Activated naive CD4-positive, alpha-beta T cell treated with anti-CD3 and anti-CD28 coated beads for 36 hours (primary cell): ENCODE results near the gene SLC37A1. TPM values are rescaled to one million over a fixed set of nuclear protein-coding genes. Genes with fewer than 3 reads are reported as not detected.
A peak's percentile ranks its signal among the peaks of the same experiment; 100 is the strongest.

ENCODE experiments used
- CTCF ChIA-PET: fragments of 350-600 bp; sonication (Branson Sonifier 250); formaldehyde crosslinking; loops from one replicate; lab custom pipeline; 2021; ENCODE audit warnings: antibody characterized with exemption; lab: Charles Lee
- DNase-seq: peaks from one replicate; pipeline ENCODE4 v3.0.0-alpha.2; 2020
- H3K27ac Mint-ChIP-seq: one replicate; pipeline ENCODE4 v1.8.0; 2021; ENCODE audit warnings: mild to moderate bottlenecking, mixed read lengths
- H3K27me3 Mint-ChIP-seq: one replicate; pipeline ENCODE4 v1.8.0; 2021; ENCODE audit warnings: low read depth, mixed read lengths
- H3K36me3 Mint-ChIP-seq: one replicate; pipeline ENCODE4 v1.8.0; 2021; ENCODE audit warnings: low read depth, mixed read lengths
- H3K4me1 Mint-ChIP-seq: one replicate; pipeline ENCODE4 v1.8.0; 2021; ENCODE audit warnings: low read depth, mixed read lengths
- H3K4me3 Mint-ChIP-seq: one replicate; pipeline ENCODE4 v1.8.0; 2021; ENCODE audit warnings: mild to moderate bottlenecking, moderate library complexity, mixed read lengths
- H3K9me3 Mint-ChIP-seq: one replicate; pipeline ENCODE4 v1.8.0; 2021; ENCODE audit warnings: mixed read lengths
- intact Hi-C: fragments of 100-400 bp; cut with micrococcal nuclease; formaldehyde crosslinking; loops from one replicate; pipeline ENCODE4 v1.15.1; 2023
- total RNA-seq, 2 experiments: library from RNA; stranded (reverse); gene quantifications; one replicate each; pipeline ENCODE4 v1.2.3, GENCODE V29; 2021

Gene SLC37A1
- total RNA-seq, 2 experiments from 2014 or later = 18.4 to 18.7 TPM

DNA sequence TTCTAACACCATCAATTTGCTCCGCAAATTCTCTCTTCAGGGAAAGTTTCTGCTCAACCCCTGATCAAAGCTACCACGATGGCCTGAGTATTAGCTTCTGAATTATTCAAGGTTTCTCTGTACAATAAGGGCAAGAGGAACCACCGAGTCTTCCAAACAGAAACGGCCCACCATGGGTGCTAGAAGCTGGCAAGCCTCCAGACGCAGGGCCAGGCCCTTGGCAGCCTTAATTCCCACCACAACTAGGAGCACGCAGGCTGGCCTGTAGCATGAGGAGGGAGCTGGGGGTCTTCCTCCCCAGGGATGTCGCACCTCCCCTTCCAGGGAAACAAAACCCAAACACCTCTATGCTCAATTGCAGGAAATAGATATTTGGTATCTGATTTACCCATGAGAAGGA, 28.7 kb upstream of the SLC37A1 start:
- no peak overlapping the region for H3K27ac Mint-ChIP-seq
- H3K36me3 Mint-ChIP-seq = no peaks in the 10 kb centered on the region
- H3K4me1 Mint-ChIP-seq = no peaks in the 10 kb centered on the region
- peaks cover 2% of the 10 kb centered on the region for H3K27me3 Mint-ChIP-seq
- intact Hi-C loops = no loop called here
- CTCF ChIA-PET = no interaction called here
- no peak for DNase-seq
- no peaks in the 10 kb centered on the region for H3K9me3 Mint-ChIP-seq
- H3K4me3 Mint-ChIP-seq = no peak overlapping the region

DNA sequence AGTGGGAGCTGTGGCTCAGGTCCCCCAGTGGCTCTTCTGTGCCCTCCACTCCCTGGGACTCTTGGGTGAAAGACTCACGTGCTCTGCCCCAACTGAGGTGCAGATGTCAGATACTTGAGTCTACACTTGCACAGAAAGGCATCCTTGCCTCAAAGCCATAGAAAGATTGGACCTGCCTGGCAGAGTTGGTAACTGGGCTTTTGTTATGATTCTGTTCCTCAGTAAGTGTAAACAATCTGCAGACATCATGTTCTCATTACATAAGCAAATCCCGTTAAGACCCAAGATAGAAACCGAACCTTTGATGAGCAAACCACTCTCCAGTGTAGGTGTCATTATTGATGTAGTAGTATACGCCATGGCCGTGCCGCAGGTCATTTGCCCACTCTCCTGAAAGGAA, 27.6 kb upstream of the SLC37A1 start:
- intact Hi-C loops = no loop called here
- no peak for DNase-seq
- H3K36me3 Mint-ChIP-seq = no peaks in the 10 kb centered on the region
- H3K9me3 Mint-ChIP-seq = no peaks in the 10 kb centered on the region
- H3K27me3 Mint-ChIP-seq = peaks cover 2% of the 10 kb centered on the region
- H3K4me3 Mint-ChIP-seq = no peak overlapping the region
- no peaks in the 10 kb centered on the region for H3K4me1 Mint-ChIP-seq
- H3K27ac Mint-ChIP-seq = no peak overlapping the region
- CTCF ChIA-PET = interaction anchor here (1.8 kb wide), 1 partner anchor 125 kb away, joined by 3 read pairs; no protein-coding TSS in a partner anchor

DNA sequence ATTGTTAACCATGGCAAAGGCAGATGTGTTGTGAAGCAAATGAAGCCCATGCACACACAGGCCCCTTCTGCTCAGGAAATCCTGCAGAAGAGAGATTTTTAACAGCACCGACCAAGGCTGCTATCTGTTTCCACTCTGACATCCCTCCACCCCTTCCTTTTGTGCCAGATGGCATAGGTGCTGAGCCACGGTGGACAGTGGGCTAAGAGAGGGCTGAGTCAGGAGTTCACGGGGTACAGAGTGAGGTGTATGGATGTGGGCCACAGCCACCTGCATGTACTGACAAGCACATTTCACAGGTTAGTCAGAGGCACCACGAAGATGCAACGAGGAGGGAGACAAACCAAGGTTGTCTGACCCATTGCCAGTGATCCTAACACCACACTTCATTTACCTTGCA, 27.1 kb upstream of the SLC37A1 start:
- CTCF ChIA-PET = interaction anchor here (0.9 to 1.8 kb wide), 2 partner anchors 19 to 126 kb away, joined by 3 to 4 read pairs; no protein-coding TSS in a partner anchor
- intact Hi-C loops = no loop called here
- no peaks in the 10 kb centered on the region for H3K9me3 Mint-ChIP-seq
- H3K4me3 Mint-ChIP-seq = no peak overlapping the region
- DNase-seq = no peak
- no peak overlapping the region for H3K27ac Mint-ChIP-seq
- no peaks in the 10 kb centered on the region for H3K36me3 Mint-ChIP-seq
- no peaks in the 10 kb centered on the region for H3K4me1 Mint-ChIP-seq
- peaks cover 2% of the 10 kb centered on the region for H3K27me3 Mint-ChIP-seq

DNA sequence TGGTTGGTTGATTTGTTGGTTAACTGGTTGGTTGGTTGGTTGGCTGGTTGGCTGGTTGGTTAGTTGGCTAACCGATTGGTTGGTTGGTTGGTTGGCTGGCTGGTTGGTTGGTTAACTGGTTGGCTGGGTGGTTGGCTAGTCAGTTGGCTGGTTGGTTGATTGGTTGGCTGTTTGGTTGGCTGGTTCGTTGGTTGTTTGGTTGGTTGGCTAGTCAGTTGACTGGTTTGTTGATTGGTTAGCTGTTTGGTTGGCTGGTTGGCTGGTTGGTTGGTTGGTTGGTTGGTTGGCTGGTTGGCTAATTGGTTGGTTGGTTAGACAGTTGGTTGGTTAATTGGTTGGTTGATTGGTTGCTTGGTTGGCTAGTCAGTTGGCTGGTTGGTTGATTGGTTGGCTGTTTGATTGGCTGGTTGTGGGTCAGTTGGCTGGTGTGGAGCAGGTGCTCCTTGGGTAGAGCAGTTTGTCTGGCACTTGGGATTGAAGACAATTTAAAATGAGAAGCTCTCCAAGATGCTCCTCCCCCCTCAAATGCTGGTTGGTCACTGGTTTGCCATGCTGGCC, 24.6 kb upstream of the SLC37A1 start:
- peaks cover 2% of the 10 kb centered on the region for H3K27me3 Mint-ChIP-seq
- intact Hi-C loops = no loop called here
- H3K4me1 Mint-ChIP-seq = peaks cover 12% of the 10 kb centered on the region
- H3K4me3 Mint-ChIP-seq = no peak overlapping the region
- CTCF ChIA-PET = no interaction called here
- no peak for DNase-seq
- no peaks in the 10 kb centered on the region for H3K9me3 Mint-ChIP-seq
- no peak overlapping the region for H3K27ac Mint-ChIP-seq
- no peaks in the 10 kb centered on the region for H3K36me3 Mint-ChIP-seq

DNA sequence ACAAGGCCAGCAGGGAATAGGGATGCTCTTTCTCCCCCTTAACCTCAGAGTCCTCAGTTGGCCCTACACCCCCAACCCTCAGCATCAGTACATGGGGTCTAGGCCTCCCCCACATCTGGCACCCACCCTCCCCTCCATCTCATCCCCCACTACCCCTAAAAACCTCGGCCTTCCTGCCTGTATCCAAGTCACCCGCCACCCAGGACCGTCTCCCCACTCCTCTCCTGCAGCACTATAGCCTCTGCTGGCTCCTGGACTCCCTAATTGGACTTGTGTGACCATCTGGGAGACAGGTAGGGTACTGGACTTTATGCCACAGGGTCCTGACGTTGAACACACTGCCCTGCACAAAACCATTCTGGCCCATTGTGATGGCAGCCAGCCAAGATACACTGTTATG, 23.7 kb upstream of the SLC37A1 start:
- H3K9me3 Mint-ChIP-seq = no peaks in the 10 kb centered on the region

DNA sequence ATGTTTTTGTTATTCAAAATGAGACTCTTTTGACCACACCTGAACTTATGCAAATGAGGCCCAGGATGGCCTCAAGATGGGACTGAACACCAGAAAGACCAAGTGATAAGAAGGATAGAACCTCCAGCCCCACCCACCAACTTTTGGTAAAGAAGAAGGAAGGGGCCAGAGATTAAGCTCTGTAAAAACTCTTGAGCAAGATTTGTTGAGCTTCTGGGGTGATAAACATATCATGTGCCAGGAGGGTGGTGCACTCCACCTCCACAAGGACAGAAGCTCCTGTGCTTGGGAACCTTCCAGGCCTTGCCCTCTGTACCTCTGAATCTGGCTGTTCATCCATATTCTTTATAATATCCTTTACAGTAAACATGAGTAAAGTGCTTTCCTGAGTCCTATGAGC, 22.9 kb upstream of the SLC37A1 start:
- Mint-ChIP-seq H3K27ac (no peak overlapping the region), H3K27me3 (peaks cover 2% of the 10 kb centered on the region), H3K36me3 (no peaks in the 10 kb centered on the region), H3K4me3 (no peak overlapping the region), H3K9me3 (no peaks in the 10 kb centered on the region), H3K4me1 (peaks cover 15% of the 10 kb centered on the region)
- CTCF ChIA-PET = no interaction called here
- no peak for DNase-seq
- intact Hi-C loops = no loop called here

More for the DNA sequence above, 23.7 kb upstream of the SLC37A1 start:
- Mint-ChIP-seq H3K4me1 (peaks cover 12% of the 10 kb centered on the region), H3K36me3 (no peaks in the 10 kb centered on the region), H3K27me3 (peaks cover 2% of the 10 kb centered on the region), H3K4me3 (no peak overlapping the region), H3K27ac (no peak overlapping the region)
- no peak for DNase-seq
- intact Hi-C loops = no loop called here
- CTCF ChIA-PET = no interaction called here

DNA sequence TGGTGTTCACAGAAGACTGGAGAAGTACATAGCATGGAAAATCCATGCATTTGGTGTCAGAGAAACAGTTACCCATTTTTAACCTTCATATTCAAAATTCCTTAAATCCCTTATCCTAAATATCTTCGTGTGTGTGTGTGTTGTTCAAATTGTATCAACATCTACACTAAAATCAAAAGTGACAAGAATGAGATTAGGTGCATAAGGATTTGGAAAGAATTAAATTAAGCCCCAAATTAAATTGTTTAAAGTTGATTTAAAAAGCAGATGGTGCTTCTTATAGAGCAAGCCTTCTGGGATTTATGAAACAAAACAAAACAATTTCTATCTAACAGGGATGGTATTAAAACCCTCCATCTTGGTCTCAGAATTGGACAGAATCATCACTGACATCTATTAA, 22.3 kb upstream of the SLC37A1 start:
- CTCF ChIA-PET = no interaction called here
- H3K27me3 Mint-ChIP-seq = peaks cover 2% of the 10 kb centered on the region
- no peak overlapping the region for H3K27ac Mint-ChIP-seq
- intact Hi-C loops = no loop called here
- peaks cover 19% of the 10 kb centered on the region for H3K4me1 Mint-ChIP-seq
- no peaks in the 10 kb centered on the region for H3K36me3 Mint-ChIP-seq
- no peak for DNase-seq
- no peak overlapping the region for H3K4me3 Mint-ChIP-seq
- H3K9me3 Mint-ChIP-seq = no peaks in the 10 kb centered on the region

DNA sequence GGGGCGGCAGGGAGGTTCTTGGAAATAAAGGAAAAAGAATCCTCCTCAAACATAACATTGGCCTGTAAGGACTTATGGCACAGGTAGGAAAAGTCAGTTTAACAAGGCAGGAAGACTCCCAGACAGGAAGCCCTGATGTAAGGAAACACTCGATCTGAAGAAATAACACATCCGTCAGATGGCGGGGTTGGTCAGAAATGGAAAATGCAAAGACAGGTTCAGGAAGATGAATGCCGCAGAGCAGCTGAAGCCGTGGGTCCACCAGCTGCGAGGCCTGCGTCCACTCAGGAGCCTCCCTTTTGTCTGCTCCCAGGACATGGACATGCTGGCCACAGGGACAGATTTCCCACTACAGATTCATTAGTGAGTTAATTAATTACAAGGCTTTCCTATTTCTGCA, 21.5 kb upstream of the SLC37A1 start:
- no peaks in the 10 kb centered on the region for H3K36me3 Mint-ChIP-seq
- intact Hi-C loops = no loop called here
- no peak for DNase-seq
- peaks cover 24% of the 10 kb centered on the region for H3K4me1 Mint-ChIP-seq
- CTCF ChIA-PET = interaction anchor here (1.5 kb wide), 1 partner anchor 25 kb away, joined by 4 read pairs; no protein-coding TSS in a partner anchor
- H3K9me3 Mint-ChIP-seq = no peaks in the 10 kb centered on the region
- no peaks in the 10 kb centered on the region for H3K27me3 Mint-ChIP-seq
- H3K27ac Mint-ChIP-seq = no peak overlapping the region
- no peak overlapping the region for H3K4me3 Mint-ChIP-seq

DNA sequence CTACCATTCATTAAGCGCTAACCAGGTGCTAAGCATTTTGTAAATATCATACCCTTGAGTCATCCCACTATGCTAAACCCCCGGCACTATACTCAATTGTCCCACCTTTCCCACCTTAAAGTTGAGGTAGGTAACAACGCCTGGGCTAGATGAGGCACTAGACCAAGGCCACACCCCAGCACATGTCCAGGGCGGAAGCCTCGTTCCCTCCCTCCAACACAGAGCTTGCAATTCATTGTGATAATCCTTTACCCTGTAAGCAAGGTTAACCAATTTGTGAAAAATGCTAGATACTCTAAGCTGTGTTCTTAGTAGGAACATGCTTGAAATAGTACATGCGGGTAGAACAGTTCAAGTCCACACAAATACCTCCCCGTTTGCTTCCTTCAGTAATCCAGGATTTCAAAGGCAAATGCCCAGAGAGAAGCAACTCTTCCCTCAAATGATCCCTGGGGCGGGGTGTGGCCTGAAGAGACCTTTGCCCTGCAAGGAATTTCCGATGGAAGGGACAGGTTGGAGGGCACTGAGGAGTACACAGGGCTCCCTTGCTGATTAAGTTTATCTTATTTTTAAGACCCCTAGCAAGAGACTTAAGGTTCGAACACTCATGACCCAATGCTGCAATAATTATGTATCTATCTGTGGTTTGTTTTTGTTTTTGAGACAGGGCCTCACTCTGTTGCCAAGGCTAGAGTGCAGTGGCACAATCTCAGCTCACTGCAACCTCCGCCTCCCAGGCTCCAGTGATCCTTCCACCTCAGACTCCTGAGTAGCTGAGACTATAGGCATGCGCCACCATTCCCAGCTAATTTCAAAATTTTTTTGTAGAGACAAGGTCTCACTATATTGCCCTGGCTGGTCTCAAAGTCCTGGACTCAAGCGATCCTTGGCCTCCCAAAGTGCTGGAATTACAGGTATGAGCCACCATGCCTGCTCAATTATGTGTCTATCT, 20.3 kb upstream of the SLC37A1 start:
- DNase-seq = no peak
- Mint-ChIP-seq H3K27me3 (no peaks in the 10 kb centered on the region), H3K36me3 (no peaks in the 10 kb centered on the region), H3K9me3 (no peaks in the 10 kb centered on the region), H3K27ac (no peak overlapping the region), H3K4me3 (no peak overlapping the region), H3K4me1 (peaks cover 24% of the 10 kb centered on the region)
- intact Hi-C loops = no loop called here
- CTCF ChIA-PET = interaction anchor here (1.5 kb wide), 1 partner anchor 26 kb away, joined by 4 read pairs; no protein-coding TSS in a partner anchor

DNA sequence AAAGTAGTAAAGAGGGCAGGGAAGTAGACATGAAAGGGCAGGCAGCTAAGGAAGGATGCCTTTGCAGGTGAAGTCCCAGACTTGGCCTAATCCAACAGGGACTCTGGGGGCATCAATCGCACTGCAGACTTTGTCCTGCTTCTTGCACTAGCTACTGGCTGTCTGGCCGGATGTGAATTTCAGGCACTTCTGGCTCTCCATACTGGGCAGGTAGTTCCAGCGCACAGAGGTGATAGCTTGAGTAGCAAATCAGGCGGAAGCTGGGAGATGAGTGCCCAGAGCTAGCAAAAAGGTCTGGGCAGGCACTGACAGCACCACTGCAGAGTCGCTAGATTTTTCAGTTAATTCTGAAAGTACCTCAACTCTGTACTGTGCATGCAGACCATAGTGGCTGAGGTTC, 18.6 kb upstream of the SLC37A1 start:
- intact Hi-C loops = no loop called here
- no peaks in the 10 kb centered on the region for H3K36me3 Mint-ChIP-seq
- CTCF ChIA-PET = no interaction called here

DNA sequence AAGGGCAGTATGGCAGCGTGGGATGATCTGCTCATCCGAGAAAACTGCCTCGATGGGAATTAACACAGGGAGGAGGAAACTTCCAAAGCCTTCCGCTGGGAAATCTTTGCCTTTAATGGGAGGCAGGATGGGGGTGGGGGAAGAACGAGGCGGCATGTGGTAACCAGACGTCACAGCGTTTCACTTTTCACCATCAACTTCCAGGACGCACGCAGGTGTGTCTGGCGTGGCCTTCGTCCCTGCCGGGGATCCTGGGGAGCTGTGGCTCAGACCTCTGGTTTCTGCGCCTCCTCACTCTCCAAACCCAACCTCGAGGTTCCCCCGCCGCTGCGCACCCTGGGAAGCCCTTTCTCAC, 17.9 kb upstream of the SLC37A1 start:
- intact Hi-C loops = loop anchor here (1.0 to 2.0 kb wide), 3 partner anchors 20 to 32 kb away; no protein-coding TSS in a partner anchor
- H3K27me3 Mint-ChIP-seq = no peaks in the 10 kb centered on the region
- DNase-seq = no peak

More for the DNA sequence above, 18.6 kb upstream of the SLC37A1 start:
- Mint-ChIP-seq H3K27me3 (no peaks in the 10 kb centered on the region), H3K4me3 (peak overlapping the region; percentile 89), H3K9me3 (no peaks in the 10 kb centered on the region), H3K27ac (no peak overlapping the region), H3K4me1 (peaks cover 24% of the 10 kb centered on the region)
- no peak for DNase-seq

DNA sequence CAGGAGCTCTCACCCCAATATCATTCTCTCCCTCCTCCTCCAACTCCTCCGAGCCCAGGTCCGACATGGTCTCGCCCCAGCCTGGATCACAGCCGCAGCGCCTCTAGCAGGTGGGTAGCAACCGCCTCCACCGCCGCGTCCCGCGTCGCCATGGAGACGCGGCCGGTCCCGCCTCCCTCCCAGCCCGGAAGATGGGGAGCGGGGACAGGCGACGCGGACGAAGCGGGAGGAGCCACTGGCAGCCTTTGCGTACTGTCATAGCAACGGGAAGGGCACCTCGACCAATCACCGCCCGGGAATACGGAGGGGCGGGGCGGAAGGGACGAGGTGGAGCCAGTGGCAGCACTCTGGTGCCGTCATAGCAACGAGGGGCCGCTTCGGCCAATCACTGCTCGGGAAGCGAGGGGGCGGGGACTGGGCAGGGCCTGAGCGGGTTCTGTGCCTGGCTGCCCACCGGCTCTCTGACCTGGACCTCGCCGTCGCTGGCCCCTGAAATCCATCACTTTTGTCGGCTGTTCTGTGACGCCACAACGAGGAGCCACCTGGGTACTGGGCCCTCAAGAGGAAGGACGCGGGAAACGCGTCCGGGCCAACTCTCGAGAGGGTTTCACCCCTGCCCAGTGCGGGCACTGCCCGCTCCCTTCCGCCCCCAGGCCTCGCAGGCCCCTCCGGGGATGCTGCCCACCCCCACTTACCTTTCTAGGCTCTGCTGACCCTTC, 17.4 kb upstream of the SLC37A1 start, which contains the start of gene RSPH1:
TSS of gene RSPH1 (minus strand) at position 105 of the 719 bp plus-strand sequence. CDS start at position 67, 38 bp downstream.
- Mint-ChIP-seq H3K9me3 (no peaks in the 10 kb centered on the region), H3K4me1 (peaks cover 24% of the 10 kb centered on the region), H3K27ac (peak within 1 kb of the TSS; percentile 84), H3K4me3 (peak within 1 kb of the TSS; percentile 89), H3K36me3 (no peaks in the 10 kb centered on the region), H3K27me3 (no peaks in the 10 kb centered on the region)
- intact Hi-C loops = loop anchor here (1.0 to 2.0 kb wide), 3 partner anchors 19 to 31 kb away; no protein-coding TSS in a partner anchor
- peak; percentile 100 for DNase-seq
- CTCF ChIA-PET = interaction anchor here (1.1 kb wide), 1 partner anchor 18 kb away, joined by 3 read pairs; no protein-coding TSS in a partner anchor

More for the DNA sequence above, 17.9 kb upstream of the SLC37A1 start:
- CTCF ChIA-PET = no interaction called here
- Mint-ChIP-seq H3K4me1 (peaks cover 24% of the 10 kb centered on the region), H3K36me3 (no peaks in the 10 kb centered on the region), H3K4me3 (peak overlapping the region; percentile 89), H3K9me3 (no peaks in the 10 kb centered on the region), H3K27ac (peak overlapping the region; percentile 5)
